Measurements from ENCODE around the gene NR3C1.

The NR3C1 gene

GRCh38 chr5:143237664-143238063 is 165.8 kb downstream of the NR3C1 start:
- H3K9me3 Mint-ChIP-seq: no peaks in the 10 kb centered on the region
- H3K27me3 Mint-ChIP-seq (ENCODE audit: low read depth): peaks cover 13% of the 10 kb centered on the region
- H3K4me3 Mint-ChIP-seq: no peak overlapping the region
- TF ChIP-seq CTCF (IDR thresholded peaks at IDR 0.05; ENCODE audit: unreplicated experiment in 3 of 3): no peak
- H3K4me1 Mint-ChIP-seq: peaks cover 4% of the 10 kb centered on the region
- peak overlapping the region in 1 of 3 experiments; percentile 70 for H3K27ac Mint-ChIP-seq
- no peaks in the 10 kb centered on the region for H3K36me3 Mint-ChIP-seq (ENCODE audit: low read depth)

GRCh38 chr5:143236682-143237081 is 166.8 kb downstream of the NR3C1 start:
- Mint-ChIP-seq H3K9me3 (no peaks in the 10 kb centered on the region), H3K36me3 (ENCODE audit: low read depth) (no peaks in the 10 kb centered on the region), H3K27me3 (ENCODE audit: low read depth) (peaks cover 13% of the 10 kb centered on the region), H3K27ac (peak overlapping the region in 1 of 3 experiments; percentile 18), H3K4me1 (peaks cover 4% of the 10 kb centered on the region), H3K4me3 (no peak overlapping the region)
- no peak for TF ChIP-seq CTCF (IDR thresholded peaks at IDR 0.05; ENCODE audit: unreplicated experiment in 3 of 3)

GRCh38 chr5:143235423-143235822 is 168.1 kb downstream of the NR3C1 start:
- H3K4me1 Mint-ChIP-seq: peaks cover 8% of the 10 kb centered on the region

GRCh38 chr5:143234162-143234842 is 169.2 kb downstream of the NR3C1 start:
- Mint-ChIP-seq H3K9me3 (no peaks in the 10 kb centered on the region), H3K27me3 (ENCODE audit: low read depth) (peaks cover 13% of the 10 kb centered on the region), H3K27ac (peak overlapping the region in 1 of 3 experiments; percentile 49), H3K4me3 (no peak overlapping the region), H3K4me1 (peaks cover 17% of the 10 kb centered on the region), H3K36me3 (ENCODE audit: low read depth) (no peaks in the 10 kb centered on the region)
- no peak for TF ChIP-seq CTCF (IDR thresholded peaks at IDR 0.05; ENCODE audit: unreplicated experiment in 3 of 3)

More at GRCh38 chr5:143235423-143235822, 168.1 kb downstream of the NR3C1 start:
- H3K36me3 Mint-ChIP-seq (ENCODE audit: low read depth): no peaks in the 10 kb centered on the region
- H3K27ac Mint-ChIP-seq: no peak overlapping the region
- TF ChIP-seq CTCF (IDR thresholded peaks at IDR 0.05; ENCODE audit: unreplicated experiment in 3 of 3): no peak
- H3K9me3 Mint-ChIP-seq: no peaks in the 10 kb centered on the region
- H3K27me3 Mint-ChIP-seq (ENCODE audit: low read depth): peaks cover 13% of the 10 kb centered on the region
- H3K4me3 Mint-ChIP-seq: no peak overlapping the region

- Mint-ChIP-seq H3K27ac (no peak overlapping the region), H3K27me3 (ENCODE audit: low read depth) (peaks cover 7% of the 10 kb centered on the region), H3K4me1 (peaks cover 17% of the 10 kb centered on the region), H3K4me3 (no peak overlapping the region), H3K36me3 (ENCODE audit: low read depth) (no peaks in the 10 kb centered on the region), H3K9me3 (no peaks in the 10 kb centered on the region)
- TF ChIP-seq CTCF (IDR thresholded peaks at IDR 0.05; ENCODE audit: unreplicated experiment in 3 of 3): no peak
These were observed 170.5 kb downstream of the NR3C1 start for GRCh38 chr5:143233031-143233430.
